ENCODE data around the gene CPLX1. TPM values are rescaled to one million over a fixed set of nuclear protein-coding genes. Genes with fewer than 3 reads are reported as not detected.

The CPLX1 gene
- total RNA-seq, 1 experiment from 2014 or later, result 14.5 TPM

DNA sequence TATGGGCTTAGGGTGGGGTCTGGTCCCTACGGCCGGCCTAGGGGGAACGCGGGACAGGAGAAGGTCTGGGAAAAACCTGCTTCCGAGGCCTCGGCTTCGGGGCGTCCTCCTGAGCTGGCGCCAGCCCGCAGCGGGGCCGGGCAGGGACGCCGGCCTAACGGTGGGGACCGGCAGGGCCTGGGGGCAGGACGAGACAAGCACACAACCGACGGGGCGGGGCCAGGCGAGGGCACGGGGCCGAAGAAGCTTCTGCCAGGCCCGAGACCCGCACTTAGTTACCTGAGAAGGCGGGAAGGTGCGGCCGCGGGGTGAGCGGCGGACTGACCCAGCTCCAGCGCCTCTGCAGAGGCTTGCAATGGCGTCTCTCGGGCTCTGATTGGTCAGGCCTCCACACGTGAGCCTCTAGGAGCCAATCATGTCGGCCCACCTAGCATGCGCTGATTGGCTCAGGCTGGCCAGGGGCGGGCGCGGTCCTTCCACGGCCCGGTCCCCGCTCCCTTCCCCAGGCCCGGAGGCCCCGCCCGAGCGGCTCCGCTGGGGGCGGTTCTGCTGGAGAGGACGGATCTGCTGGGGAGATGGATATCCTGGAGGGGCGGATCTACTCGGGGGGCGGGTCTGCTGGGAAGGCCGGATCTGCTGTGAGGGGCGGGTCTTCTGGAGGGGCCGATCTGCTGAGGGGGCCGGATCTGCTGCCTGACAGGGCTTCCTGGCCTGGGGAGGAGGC is 44.3 kb downstream of the CPLX1 start:
- peak overlapping the region; percentile 93 to 97 for H3K4me3 ChIP-seq (replicated peaks in 1 of 2; ENCODE audit: low read depth in 1 of 2, low read length in 2 of 2)
- intact Hi-C loops (cut with micrococcal nuclease), result no loop called here
- no peaks in the 10 kb centered on the region for H3K9me3 ChIP-seq (ENCODE audit: control insufficient read depth in 1 of 2, insufficient read depth in 1 of 2, low read depth in 1 of 2, low read length in 2 of 2)
- H3K27ac ChIP-seq (ENCODE audit: low read depth, low read length), result peak overlapping the region; percentile 95
- peak overlapping the region; percentile 81 for H3K4me2 ChIP-seq (ENCODE audit: low read length)
- no peaks in the 10 kb centered on the region for H3K9me2 ChIP-seq (ENCODE audit: insufficient read depth)
- H2AFZ ChIP-seq (ENCODE audit: low read depth, low read length, poor library complexity, severe bottlenecking), result no peak overlapping the region
- peaks cover 12 to 22% of the 10 kb centered on the region in 2 experiments for H3K4me1 ChIP-seq (ENCODE audit: control insufficient read depth in 1 of 2, insufficient read depth in 2 of 2, low read length in 2 of 2)
- no peaks in the 10 kb centered on the region for H3K27me3 ChIP-seq (ENCODE audit: insufficient read depth, low read length)
- RAD21 ChIA-PET (ENCODE audit: low non-redundant PET in 1 of 2, low total read pairs in 2 of 2, uncharacterized antibody in 2 of 2, unreplicated experiment in 2 of 2), result no interaction called here
- POLR2A ChIA-PET, result interaction anchor here (1.3 kb wide), 1 partner anchor 8 kb away, joined by 3 read pairs; no protein-coding TSS in a partner anchor
- H3K79me2 ChIP-seq (ENCODE audit: insufficient read depth, low read length), result peaks cover 48% of the 10 kb centered on the region
- CTCF ChIA-PET, result interaction anchor here (1.0 kb wide), 1 partner anchor 38 kb away, joined by 4 read pairs; no protein-coding TSS in a partner anchor
- DNase-seq (ENCODE audit: low read depth, low spot score) (peak; percentile 96), ATAC-seq (peak; percentile 95)
- BruUV-seq (replicated peaks), result no TSS peak
- peak overlapping the region; percentile 100 for H3K9ac ChIP-seq (ENCODE audit: low read length)
- H3K36me3 ChIP-seq (ENCODE audit: control insufficient read depth in 1 of 2, insufficient read depth in 2 of 2, low read length in 2 of 2), result peaks cover 8 to 29% of the 10 kb centered on the region in 2 experiments; a peak in 2 of 4 replicates
- no peaks in the 10 kb centered on the region for H4K20me1 ChIP-seq (ENCODE audit: insufficient read depth)
- TF ChIP-seq POLR2AphosphoS5 (IDR thresholded peaks at IDR 0.05; ENCODE audit: low read depth, low read length) (peak; percentile 92), FOSL1 (IDR thresholded peaks at IDR 0.05; ENCODE audit: low read depth) (no peak), ZNF274 (IDR thresholded peaks at IDR 0.05; ENCODE audit: low read depth, low read length) (no peak), EZH2 (IDR thresholded peaks at IDR 0.05) (no peak), SIN3A (IDR thresholded peaks at IDR 0.05; ENCODE audit: low read depth) (no peak), YY1 (IDR thresholded peaks at IDR 0.05; ENCODE audit: extremely low read depth, insufficient replicate concordance, low read depth, low read length) (peak; percentile 78), POLR2A (IDR thresholded peaks at IDR 0.05; ENCODE audit: borderline replicate concordance, extremely low read depth, insufficient read depth, insufficient read length) (peak; percentile 58), EZH2phosphoT487 (IDR thresholded peaks at IDR 0.05; ENCODE audit: borderline replicate concordance) (no peak), EGR1 (IDR thresholded peaks at IDR 0.05; ENCODE audit: low read depth) (no peak), ZFX (IDR thresholded peaks at IDR 0.05) (peak; percentile 88; the same call in 1 of the 2 replicates), JUND (IDR thresholded peaks at IDR 0.05) (no peak), TCF7L2 (IDR thresholded peaks at IDR 0.05; ENCODE audit: borderline replicate concordance, extremely low read depth, insufficient read depth, insufficient read length) (peak; percentile 32)
- TF ChIP-seq, protein P1, sequence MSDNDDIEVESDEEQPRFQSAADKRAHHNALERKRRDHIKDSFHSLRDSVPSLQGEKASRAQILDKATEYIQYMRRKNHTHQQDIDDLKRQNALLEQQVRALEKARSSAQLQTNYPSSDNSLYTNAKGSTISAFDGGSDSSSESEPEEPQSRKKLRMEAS (IDR thresholded peaks at IDR 0.05), result no peak
- TF ChIP-seq, protein P2, sequence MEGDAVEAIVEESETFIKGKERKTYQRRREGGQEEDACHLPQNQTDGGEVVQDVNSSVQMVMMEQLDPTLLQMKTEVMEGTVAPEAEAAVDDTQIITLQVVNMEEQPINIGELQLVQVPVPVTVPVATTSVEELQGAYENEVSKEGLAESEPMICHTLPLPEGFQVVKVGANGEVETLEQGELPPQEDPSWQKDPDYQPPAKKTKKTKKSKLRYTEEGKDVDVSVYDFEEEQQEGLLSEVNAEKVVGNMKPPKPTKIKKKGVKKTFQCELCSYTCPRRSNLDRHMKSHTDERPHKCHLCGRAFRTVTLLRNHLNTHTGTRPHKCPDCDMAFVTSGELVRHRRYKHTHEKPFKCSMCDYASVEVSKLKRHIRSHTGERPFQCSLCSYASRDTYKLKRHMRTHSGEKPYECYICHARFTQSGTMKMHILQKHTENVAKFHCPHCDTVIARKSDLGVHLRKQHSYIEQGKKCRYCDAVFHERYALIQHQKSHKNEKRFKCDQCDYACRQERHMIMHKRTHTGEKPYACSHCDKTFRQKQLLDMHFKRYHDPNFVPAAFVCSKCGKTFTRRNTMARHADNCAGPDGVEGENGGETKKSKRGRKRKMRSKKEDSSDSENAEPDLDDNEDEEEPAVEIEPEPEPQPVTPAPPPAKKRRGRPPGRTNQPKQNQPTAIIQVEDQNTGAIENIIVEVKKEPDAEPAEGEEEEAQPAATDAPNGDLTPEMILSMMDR (IDR thresholded peaks at IDR 0.05 in 2 of 3, conservative IDR thresholded peaks at IDR 0.05 in 1 of 3; ENCODE audit: borderline replicate concordance in 1 of 3, insufficient read depth in 1 of 3, low read depth in 2 of 3, low read length in 2 of 3), result no peak
- TF ChIP-seq, protein P3, sequence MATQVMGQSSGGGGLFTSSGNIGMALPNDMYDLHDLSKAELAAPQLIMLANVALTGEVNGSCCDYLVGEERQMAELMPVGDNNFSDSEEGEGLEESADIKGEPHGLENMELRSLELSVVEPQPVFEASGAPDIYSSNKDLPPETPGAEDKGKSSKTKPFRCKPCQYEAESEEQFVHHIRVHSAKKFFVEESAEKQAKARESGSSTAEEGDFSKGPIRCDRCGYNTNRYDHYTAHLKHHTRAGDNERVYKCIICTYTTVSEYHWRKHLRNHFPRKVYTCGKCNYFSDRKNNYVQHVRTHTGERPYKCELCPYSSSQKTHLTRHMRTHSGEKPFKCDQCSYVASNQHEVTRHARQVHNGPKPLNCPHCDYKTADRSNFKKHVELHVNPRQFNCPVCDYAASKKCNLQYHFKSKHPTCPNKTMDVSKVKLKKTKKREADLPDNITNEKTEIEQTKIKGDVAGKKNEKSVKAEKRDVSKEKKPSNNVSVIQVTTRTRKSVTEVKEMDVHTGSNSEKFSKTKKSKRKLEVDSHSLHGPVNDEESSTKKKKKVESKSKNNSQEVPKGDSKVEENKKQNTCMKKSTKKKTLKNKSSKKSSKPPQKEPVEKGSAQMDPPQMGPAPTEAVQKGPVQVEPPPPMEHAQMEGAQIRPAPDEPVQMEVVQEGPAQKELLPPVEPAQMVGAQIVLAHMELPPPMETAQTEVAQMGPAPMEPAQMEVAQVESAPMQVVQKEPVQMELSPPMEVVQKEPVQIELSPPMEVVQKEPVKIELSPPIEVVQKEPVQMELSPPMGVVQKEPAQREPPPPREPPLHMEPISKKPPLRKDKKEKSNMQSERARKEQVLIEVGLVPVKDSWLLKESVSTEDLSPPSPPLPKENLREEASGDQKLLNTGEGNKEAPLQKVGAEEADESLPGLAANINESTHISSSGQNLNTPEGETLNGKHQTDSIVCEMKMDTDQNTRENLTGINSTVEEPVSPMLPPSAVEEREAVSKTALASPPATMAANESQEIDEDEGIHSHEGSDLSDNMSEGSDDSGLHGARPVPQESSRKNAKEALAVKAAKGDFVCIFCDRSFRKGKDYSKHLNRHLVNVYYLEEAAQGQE (IDR thresholded peaks at IDR 0.05; ENCODE audit: low read depth), result no peak
- TF ChIP-seq, protein P4, sequence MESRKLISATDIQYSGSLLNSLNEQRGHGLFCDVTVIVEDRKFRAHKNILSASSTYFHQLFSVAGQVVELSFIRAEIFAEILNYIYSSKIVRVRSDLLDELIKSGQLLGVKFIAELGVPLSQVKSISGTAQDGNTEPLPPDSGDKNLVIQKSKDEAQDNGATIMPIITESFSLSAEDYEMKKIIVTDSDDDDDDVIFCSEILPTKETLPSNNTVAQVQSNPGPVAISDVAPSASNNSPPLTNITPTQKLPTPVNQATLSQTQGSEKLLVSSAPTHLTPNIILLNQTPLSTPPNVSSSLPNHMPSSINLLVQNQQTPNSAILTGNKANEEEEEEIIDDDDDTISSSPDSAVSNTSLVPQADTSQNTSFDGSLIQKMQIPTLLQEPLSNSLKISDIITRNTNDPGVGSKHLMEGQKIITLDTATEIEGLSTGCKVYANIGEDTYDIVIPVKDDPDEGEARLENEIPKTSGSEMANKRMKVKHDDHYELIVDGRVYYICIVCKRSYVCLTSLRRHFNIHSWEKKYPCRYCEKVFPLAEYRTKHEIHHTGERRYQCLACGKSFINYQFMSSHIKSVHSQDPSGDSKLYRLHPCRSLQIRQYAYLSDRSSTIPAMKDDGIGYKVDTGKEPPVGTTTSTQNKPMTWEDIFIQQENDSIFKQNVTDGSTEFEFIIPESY (IDR thresholded peaks at IDR 0.05; ENCODE audit: extremely low read depth, insufficient replicate concordance, low read length), result no peak
